ENCODE measurements around the gene TPGS2.

The TPGS2 gene

GRCh38 chr18:36833120-36833519 lies 4.3 kb upstream of the TPGS2 start:
- DNase-seq (ENCODE audit: low spot score), result no peak
- no peak for TF ChIP-seq CTCF (IDR thresholded peaks at IDR 0.05; ENCODE audit: extremely low read depth, missing control alignments)

DNA sequence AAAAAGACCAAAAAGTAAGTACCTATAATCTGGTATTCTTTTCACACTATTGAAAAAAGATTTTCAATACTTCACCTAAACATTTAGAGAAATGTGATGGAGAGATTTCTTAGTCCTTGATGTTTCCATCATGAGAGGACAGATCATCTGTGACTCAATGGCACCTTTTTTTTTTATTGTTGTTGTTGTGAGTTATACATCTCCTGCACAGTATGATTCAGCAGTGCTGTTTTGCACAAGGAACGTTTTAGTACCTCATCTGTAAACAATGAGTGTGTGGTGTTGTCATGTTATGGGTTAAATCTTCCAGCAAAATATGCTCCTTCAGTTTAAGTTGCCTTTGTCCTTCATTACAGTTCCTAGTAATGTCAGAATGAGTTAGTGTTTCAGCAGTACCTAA lies 2.3 kb upstream of the TPGS2 start:
- DNase-seq (ENCODE audit: low spot score), result no peak
- no peak for TF ChIP-seq CTCF (IDR thresholded peaks at IDR 0.05; ENCODE audit: extremely low read depth, missing control alignments)

GRCh38 chr18:36830158-36830495 lies 1.3 kb upstream of the TPGS2 start:
- no peak for DNase-seq (ENCODE audit: low spot score)
- TF ChIP-seq CTCF (IDR thresholded peaks at IDR 0.05; ENCODE audit: extremely low read depth, missing control alignments), result no peak

DNA sequence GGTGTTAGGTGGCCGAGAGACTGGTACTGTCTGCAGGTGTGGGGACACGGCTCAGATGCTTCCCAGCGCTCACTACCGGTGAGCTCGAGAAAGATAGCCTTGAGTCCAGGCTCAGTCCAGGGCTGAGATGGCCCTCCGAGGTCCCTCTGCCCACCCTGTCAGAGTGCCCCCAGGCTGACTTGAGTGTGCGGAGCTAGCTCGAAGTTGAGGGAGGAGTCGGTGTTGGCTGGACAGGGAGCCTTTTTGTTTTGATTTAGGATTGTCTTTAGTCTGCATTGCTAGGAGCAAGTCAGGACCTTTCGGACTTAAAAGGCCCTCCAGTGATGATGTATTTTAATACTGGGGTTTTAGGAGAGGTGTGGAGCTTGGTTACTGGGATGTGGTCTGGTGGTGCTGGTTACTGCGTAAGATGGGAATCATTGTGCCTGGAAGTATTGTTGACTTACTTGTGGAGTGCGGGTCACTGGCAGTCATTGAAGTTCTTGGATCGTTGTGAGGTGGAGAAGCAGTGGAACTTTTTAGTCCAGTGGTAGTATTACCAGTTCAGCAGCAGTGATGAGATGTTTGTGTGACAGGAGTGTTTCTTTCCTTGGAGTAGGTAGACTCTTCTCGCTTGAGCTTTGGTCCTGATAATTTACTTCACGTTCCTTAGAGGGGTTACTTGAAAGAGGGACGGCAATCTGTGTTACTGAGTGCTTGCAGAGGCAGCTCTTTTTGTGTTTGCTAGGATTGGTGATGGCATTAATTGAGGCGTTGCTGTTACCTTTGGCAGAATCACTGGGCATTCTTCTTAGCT lies 758 bp upstream of the TPGS2 start:
- TF ChIP-seq CTCF (IDR thresholded peaks at IDR 0.05; ENCODE audit: extremely low read depth, missing control alignments), result no peak

DNA sequence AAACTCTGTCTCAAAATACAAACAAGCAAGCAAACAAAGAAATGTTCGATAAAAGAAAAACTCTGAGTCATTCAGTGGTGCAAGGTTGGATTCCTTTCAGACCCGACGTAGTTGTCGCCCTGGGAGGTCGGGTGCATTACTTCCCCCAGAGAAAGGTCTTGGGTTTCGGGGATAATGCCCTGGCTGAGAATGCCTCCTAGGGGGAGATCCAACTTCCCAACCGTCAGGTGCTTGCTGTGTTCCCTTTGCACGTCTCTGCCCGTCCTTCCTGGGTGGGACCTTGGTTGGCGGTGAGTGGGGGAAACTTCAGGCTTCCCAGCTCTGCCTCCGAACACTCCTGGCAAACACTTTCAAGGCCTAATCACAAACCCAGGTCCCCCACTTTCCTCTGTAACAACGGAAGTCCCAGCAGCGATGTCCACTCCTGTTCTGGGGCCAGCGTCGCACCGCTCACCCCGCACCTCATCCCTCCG lies 609 bp downstream of the TPGS2 start:
- no peak for DNase-seq (ENCODE audit: low spot score)
- TF ChIP-seq CTCF (IDR thresholded peaks at IDR 0.05; ENCODE audit: extremely low read depth, missing control alignments), result no peak

More for the DNA sequence above, 758 bp upstream of the TPGS2 start:
- no peak for DNase-seq (ENCODE audit: low spot score)

DNA sequence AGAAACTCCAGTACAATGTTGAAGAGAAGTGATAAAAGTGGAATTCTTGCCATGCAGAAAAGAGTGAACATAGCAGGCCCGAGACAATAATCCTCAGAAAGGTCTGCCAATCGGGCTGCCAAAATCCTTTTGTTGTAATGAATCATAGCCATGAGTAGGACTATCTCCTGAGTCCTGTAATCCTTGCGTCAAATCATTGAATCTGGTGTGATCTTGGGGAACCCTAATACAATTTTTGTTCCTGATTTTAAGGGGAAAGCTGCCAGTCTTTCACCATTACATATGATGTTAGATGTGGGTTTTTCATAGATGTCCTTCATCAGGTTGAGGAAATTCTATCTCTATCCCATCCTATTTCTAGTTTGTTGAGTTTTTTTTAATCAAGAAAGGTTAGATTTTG lies 2.2 kb downstream of the TPGS2 start:
- DNase-seq (ENCODE audit: low spot score), result no peak
- TF ChIP-seq CTCF (IDR thresholded peaks at IDR 0.05; ENCODE audit: extremely low read depth, missing control alignments), result no peak

DNA sequence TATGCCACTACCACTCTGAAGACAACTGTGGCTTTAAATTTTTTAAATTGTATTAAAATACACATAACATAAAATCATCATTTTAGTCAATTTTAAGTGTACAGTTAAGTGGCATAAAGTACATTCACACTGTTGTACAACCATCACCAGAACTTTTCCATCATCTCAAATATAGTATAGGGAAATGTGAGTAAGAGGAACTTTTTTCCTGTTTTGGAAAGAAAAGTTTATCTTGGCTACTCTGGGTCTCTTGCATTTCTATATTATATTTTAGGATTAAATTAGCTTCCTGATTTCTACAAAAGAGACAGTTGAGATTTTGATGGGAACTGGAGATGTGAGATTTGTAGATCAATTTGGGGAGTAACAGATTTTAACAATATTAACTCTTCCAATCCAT lies 3.3 kb downstream of the TPGS2 start:
- no peak for TF ChIP-seq CTCF (IDR thresholded peaks at IDR 0.05; ENCODE audit: extremely low read depth, missing control alignments)
- no peak for DNase-seq (ENCODE audit: low spot score)
